Testis (tissue), 3 donors: ENCODE measurements around the gene PRR33. TPM values are rescaled to one million over a fixed set of nuclear protein-coding genes. Genes with fewer than 3 reads are reported as not detected.

Experiments used
- DNase-seq: peaks from one replicate; pipeline ENCODE4 v3.0.0-alpha.2; 2019
- H3K27ac ChIP-seq, 2 donors: fragments of 200-600 bp; sonication (generic); one replicate each; pipeline ENCODE4 v1.5.1; 2019
- H3K27me3 ChIP-seq: fragments of 200-600 bp; sonication (generic); one replicate; pipeline ENCODE4 v1.5.1; 2019
- H3K36me3 ChIP-seq: fragments of 200-600 bp; sonication (generic); one replicate; pipeline ENCODE4 v1.5.1; 2017; ENCODE audit warnings: low read depth; ENCODE audit errors: missing control alignments
- H3K4me1 ChIP-seq: fragments of 200-600 bp; sonication (generic); one replicate; pipeline ENCODE4 v1.5.1; 2019
- H3K4me3 ChIP-seq, 2 donors: fragments of 200-600 bp; sonication (generic); one replicate each; pipeline ENCODE4 v1.5.1; 2017 to 2019
- H3K9me3 ChIP-seq: fragments of 200-600 bp; sonication (generic); one replicate; pipeline ENCODE4 v1.5.1; 2017
- POLR2A ChIP-seq: fragments of 450-650 bp; IDR thresholded peaks from one replicate; pipeline ENCODE4 v1.6.1; 2017; ENCODE audit warnings: antibody characterized with exemption, mild to moderate bottlenecking, moderate library complexity
- WGBS, 2 donors: methylation state at CpG; one replicate each; pipeline ENCODE4 v1.1.5; 2018; 5-methylcytosine and 5-hydroxymethylcytosine counted together
- intact Hi-C: fragments of 100-400 bp; cut with DNase I; formaldehyde crosslinking; loops from one replicate; pipeline ENCODE4 v1.15.1; 2023; ENCODE audit warnings: low total_unique reads
- polyA plus RNA-seq: library from polyadenylated mRNA; stranded (reverse); fragments of 350-450 nt; fragmentation: Illumina TruSeq; extraction: RNeasy Lipid Tissue Mini Kit (QIAGEN cat#74804); gene quantifications from one replicate; pipeline ENCODE4 v1.2.3, GENCODE V29; 2014; ENCODE audit warnings: low read depth, low replicate concordance; ENCODE audit not compliant: insufficient read depth
- total RNA-seq, 2 donors: library from RNA; depleted of rRNA; stranded (reverse); fragments of >200 nt; gene quantifications; one replicate each; pipeline ENCODE4 v1.2.3, GENCODE V29; 2016
- TF ChIP-seq, protein P1 (sequence below), 3 experiments: fragments of 450-650 bp in 2 of 3; fragments of 200-600 bp in 1 of 3; sonication (generic) in 1 of 3; IDR thresholded peaks; one replicate each; pipeline ENCODE4 v1.5.1; 2016 to 2019; ENCODE audit warnings: antibody characterized with exemption in 3 of 3, mild to moderate bottlenecking in 2 of 3, moderate library complexity in 1 of 3

Gene PRR33
- total and polyA plus RNA-seq, 3 donors from 2014 or later = 0.06 TPM; not detected in 2

DNA sequence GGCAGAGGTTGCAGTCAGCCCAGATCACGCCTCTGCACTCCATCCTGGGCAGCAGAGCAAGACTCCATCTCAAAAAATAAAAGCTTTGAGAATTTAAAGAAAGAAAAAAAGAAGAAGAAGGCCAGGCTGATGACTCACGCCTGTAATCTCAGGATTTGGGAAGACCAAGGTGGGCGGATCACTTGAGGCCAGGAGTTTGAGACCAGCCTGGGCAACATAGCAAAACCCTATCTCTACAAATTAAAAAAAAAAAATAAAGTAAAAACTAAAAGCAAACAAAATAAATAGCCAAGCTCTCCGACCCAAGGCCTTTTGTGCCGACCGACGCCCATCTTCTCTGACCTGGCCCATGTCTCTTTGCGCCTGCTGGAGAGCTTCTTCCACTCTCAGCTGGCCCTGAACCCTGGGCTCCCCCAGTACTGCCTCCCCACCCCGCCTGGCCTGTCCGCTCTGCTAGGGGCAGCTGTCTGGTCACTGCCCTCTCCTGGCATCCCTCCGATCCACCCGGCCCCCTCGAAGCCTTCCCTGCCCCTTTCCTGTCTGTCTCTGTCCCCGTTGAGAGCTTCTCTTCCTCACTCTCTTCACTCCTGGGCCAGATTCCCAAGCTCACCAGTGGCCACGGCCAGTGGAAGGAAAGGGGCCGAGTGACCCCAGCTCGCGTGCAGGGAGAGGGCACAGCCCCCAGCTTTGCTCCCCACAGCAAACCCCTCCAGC lies 43.6 kb downstream of the PRR33 start:
- TF ChIP-seq, protein P1, sequence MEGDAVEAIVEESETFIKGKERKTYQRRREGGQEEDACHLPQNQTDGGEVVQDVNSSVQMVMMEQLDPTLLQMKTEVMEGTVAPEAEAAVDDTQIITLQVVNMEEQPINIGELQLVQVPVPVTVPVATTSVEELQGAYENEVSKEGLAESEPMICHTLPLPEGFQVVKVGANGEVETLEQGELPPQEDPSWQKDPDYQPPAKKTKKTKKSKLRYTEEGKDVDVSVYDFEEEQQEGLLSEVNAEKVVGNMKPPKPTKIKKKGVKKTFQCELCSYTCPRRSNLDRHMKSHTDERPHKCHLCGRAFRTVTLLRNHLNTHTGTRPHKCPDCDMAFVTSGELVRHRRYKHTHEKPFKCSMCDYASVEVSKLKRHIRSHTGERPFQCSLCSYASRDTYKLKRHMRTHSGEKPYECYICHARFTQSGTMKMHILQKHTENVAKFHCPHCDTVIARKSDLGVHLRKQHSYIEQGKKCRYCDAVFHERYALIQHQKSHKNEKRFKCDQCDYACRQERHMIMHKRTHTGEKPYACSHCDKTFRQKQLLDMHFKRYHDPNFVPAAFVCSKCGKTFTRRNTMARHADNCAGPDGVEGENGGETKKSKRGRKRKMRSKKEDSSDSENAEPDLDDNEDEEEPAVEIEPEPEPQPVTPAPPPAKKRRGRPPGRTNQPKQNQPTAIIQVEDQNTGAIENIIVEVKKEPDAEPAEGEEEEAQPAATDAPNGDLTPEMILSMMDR (IDR thresholded peaks at IDR 0.05) = no peak
- TF ChIP-seq POLR2A = no peak
- no peak overlapping the region for H3K4me3 ChIP-seq
- H3K36me3 ChIP-seq = no peaks in the 10 kb centered on the region
- H3K4me1 ChIP-seq = peaks cover 49% of the 10 kb centered on the region
- intact Hi-C loops = loop anchor here (5.0 kb wide), 1 partner anchor 39 kb away; no protein-coding TSS in a partner anchor
- DNase-seq = peak; percentile 62
- H3K9me3 ChIP-seq = no peaks in the 10 kb centered on the region
- no peaks in the 10 kb centered on the region for H3K27me3 ChIP-seq
- 53 to 68% methylated on average over 18 of the region's 18 CpGs for WGBS, 2 donors
- peak overlapping the region in 1 of 2 donors; percentile 25 for H3K27ac ChIP-seq

DNA sequence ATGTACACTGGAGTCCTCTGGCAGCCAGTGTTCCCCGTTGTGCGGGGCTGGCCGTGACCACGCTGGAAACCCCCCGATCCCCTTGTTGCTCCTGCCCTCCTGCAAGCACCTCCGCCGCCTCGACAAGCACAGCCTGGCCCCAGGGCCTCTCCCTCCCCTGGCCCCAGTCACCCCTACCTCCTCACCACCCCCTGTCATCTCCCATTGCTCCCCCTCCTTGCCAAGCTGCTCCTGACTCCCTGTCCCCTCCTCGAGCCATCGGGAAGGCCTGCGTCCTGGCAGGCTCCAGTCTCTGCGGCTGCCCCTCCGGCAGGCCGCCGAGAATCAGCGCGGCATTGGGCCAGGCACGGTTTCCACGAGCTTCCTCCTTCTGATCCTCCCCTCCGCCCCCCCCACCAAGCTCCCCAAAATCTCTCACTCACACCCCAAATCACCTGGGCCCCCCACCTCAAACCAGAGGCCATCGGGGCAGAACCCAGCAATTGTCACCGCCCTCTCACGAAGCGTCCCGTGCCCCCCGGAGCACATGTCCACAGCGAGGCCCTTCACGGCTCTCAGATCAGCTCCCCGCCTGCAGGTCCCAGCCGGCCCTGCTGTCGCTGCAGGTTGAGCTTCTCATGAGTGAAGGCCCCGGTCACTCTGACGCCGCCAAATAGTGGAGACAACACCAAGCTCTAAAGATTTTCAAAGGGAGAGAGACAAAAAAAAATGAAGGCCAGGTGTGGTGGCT lies 44.5 kb downstream of the PRR33 start:
- Histone ChIP-seq H3K9me3 (no peaks in the 10 kb centered on the region), H3K27me3 (no peaks in the 10 kb centered on the region), H3K27ac (peak overlapping the region in 1 of 2 donors; percentile 25), H3K4me1 (peaks cover 49% of the 10 kb centered on the region), H3K4me3 (no peak overlapping the region), H3K36me3 (no peaks in the 10 kb centered on the region)
- DNase-seq = no peak
- TF ChIP-seq POLR2A = no peak
- TF ChIP-seq, protein P1 (IDR thresholded peaks at IDR 0.05) = no peak
- 90 to 91% methylated on average over 26 to 34 of the region's 34 CpGs for WGBS, 2 donors
- intact Hi-C loops = loop anchor here (5.0 kb wide), 1 partner anchor 40 kb away; no protein-coding TSS in a partner anchor

DNA sequence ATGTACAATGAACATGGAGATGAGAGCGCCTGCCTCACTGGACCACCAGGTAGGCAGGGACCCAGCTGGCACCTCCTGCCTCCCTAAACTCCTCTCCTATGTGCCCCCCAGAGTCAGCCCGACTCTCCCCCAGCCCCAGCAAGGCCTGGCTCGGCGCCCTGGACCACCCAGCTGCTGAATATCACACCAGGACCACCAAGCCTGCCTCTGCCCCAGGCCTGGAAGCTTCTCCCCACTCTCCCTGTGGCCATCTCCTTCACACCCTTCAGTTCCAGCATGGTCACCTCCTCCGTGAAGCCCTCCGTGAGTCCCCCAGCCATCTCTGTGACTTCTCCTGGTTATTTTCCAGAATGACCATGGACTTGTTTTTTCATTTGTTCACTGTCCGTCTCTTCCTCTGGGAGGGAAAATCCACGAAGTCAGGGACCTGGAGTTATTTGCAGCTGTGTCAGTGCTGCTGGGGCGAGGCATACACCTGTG lies 45.2 kb downstream of the PRR33 start:
- peaks cover 49% of the 10 kb centered on the region for H3K4me1 ChIP-seq
- no peaks in the 10 kb centered on the region for H3K27me3 ChIP-seq
- no peak for DNase-seq
- TF ChIP-seq, protein P1 (IDR thresholded peaks at IDR 0.05) = no peak
- TF ChIP-seq POLR2A = no peak
- no peaks in the 10 kb centered on the region for H3K9me3 ChIP-seq
- WGBS, 2 donors = 81 to 83% methylated on average over 5 to 9 of the region's 9 CpGs
- peak overlapping the region in 1 of 2 donors; percentile 23 for H3K27ac ChIP-seq
- intact Hi-C loops = loop anchor here (5.0 kb wide), 1 partner anchor 41 kb away; no protein-coding TSS in a partner anchor
- no peak overlapping the region for H3K4me3 ChIP-seq
- no peaks in the 10 kb centered on the region for H3K36me3 ChIP-seq

DNA sequence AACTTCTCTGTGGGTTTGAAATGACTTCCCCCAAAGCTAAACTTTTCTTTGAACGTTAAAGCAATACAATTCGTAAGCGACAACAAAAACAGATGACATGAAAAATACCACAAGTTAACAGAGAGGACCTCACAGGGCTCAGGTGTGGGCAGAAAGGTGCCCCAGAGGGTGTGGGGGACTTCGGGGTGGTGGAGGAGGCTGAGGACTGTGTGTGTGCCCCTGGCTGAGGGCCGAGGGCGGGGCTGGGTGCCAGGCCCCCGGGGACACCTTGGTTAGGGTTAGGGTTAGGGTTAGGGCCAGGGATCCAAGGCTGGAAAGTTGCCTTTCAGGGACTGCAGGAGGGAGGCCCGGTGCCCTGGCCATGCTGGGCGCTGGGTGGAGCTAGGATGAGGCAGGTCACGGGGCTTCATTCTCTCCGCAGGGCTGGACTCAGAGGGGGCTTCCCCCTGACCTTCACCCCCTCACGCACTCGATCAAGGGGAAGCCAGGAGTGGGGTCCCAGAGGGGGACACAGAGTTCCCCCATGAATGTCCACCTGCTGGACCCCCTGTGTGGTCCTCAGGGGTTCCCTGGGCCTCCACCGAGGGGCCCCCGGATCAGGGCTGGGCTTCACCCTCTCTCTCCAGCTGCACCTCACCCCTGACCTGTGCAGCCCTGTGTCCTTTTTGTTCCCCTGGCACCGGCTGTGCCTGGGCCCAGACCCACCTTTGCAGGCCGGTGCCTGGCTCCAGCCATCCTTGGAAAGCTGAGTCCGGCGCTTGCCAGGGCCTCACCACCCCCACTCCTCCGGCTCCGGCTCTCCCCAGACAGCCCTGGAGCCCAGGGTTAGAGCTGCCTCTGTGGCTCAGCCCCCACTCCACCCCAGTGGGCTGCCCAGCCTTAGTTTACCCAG lies 45.9 kb downstream of the PRR33 start:
- no peak for DNase-seq
- no peaks in the 10 kb centered on the region for H3K27me3 ChIP-seq
- WGBS, 2 donors = 76 to 80% methylated on average over 20 to 21 of the region's 21 CpGs
- no peaks in the 10 kb centered on the region for H3K36me3 ChIP-seq
- TF ChIP-seq, protein P1 (IDR thresholded peaks at IDR 0.05) = no peak
- no peak for TF ChIP-seq POLR2A
- peak overlapping the region; percentile 9 to 74 for H3K27ac ChIP-seq
- H3K9me3 ChIP-seq = no peaks in the 10 kb centered on the region
- intact Hi-C loops = loop anchor here (5.0 kb wide), 1 partner anchor 41 kb away; no protein-coding TSS in a partner anchor
- H3K4me3 ChIP-seq = no peak overlapping the region
- peaks cover 49% of the 10 kb centered on the region for H3K4me1 ChIP-seq
